ENCODE measurements around the gene ENOPH1. TPM values are rescaled to one million over a fixed set of nuclear protein-coding genes. Genes with fewer than 3 reads are reported as not detected.

The ENOPH1 gene
- total and polyA plus RNA-seq, 2 experiments from 2014 or later, result 34.0 to 35.6 TPM

DNA sequence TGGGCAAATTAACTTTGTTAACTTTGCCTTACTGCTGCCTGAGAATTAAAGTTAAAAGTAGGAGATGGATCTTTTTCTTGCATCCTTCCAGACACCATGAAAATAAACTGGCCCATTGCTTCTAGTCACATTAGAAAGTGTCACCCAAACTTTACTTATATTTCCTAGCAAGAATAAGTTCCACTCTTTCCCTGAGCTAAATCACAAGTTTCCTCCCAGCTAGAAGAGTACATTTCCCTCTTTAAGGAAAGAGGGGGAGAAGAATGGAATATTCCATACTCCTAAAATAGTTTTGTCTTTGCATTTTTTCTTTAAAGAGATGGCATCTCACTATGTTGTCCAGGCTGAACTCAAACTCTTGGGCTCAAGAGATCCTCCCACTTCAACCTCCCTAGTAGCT is 77.6 kb downstream of the ENOPH1 start:
- no peaks in the 10 kb centered on the region for H3F3A ChIP-seq (ENCODE audit: insufficient read depth)
- H3K27me3 ChIP-seq (replicated peaks; ENCODE audit: insufficient read depth), result peaks cover 22% of the 10 kb centered on the region; the same call in 1 of the 2 replicates
- no peak overlapping the region for H3K4me3 ChIP-seq
- H3K9me2 ChIP-seq (ENCODE audit: insufficient read depth), result no peaks in the 10 kb centered on the region
- H4K20me1 ChIP-seq (ENCODE audit: insufficient read depth), result no peaks in the 10 kb centered on the region; the same call in 1 of the 2 replicates
- H3K36me3 ChIP-seq (ENCODE audit: low read depth), result no peaks in the 10 kb centered on the region
- DNase-seq, result no peak
- H2AFZ ChIP-seq, result no peak overlapping the region
- no peak overlapping the region for H3K27ac ChIP-seq
- no peak for TF ChIP-seq EZH2 (IDR thresholded peaks at IDR 0.05; ENCODE audit: insufficient read depth, poor library complexity, severe bottlenecking)
- TF ChIP-seq EZH2phosphoT487 (IDR thresholded peaks at IDR 0.05; ENCODE audit: insufficient read depth, low read depth), result no peak
- in situ Hi-C loops (cut with MboI), result no loop called here
- no peaks in the 10 kb centered on the region for H3K4me1 ChIP-seq (ENCODE audit: insufficient read depth)
- H3K4me2 ChIP-seq (ENCODE audit: unreplicated experiment), result no peak overlapping the region
- H3K9ac ChIP-seq, result no peak overlapping the region
- H3K9me3 ChIP-seq (ENCODE audit: low read depth), result no peaks in the 10 kb centered on the region
- H3K79me2 ChIP-seq (ENCODE audit: insufficient read depth), result no peaks in the 10 kb centered on the region

DNA sequence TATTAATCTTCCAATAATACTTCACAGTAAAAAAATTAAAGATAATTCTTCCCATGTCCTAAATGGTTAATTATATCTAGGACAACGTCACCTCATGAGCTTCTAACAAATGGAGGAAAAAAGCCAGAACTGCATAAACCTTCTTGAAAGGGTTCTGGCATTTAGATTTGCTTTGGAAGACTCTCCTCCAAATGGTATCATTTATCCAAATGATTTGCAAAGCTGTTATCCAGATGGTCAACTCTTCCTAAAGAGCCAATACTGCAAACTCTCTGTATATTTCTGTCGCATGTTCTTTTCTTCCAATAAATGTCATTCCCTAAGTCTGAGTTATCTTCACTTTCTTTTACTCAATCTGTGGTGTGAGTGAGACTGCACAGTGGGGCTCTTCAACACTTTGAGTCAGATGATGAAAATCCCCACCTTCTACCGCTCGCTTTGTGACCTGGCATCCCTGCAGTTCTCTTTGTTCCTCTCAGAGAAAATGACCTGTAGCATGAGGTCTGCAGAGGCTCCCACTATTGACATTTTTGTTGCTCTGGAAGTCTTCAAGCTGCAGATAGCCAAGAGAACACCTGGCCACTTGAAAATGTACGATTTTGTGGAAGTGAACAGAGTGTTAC is 78.5 kb downstream of the ENOPH1 start:
- Histone ChIP-seq H3K27ac (no peak overlapping the region), H4K20me1 (ENCODE audit: insufficient read depth) (no peaks in the 10 kb centered on the region; the same call in 1 of the 2 replicates), H3K79me2 (ENCODE audit: insufficient read depth) (no peaks in the 10 kb centered on the region), H2AFZ (no peak overlapping the region), H3K36me3 (ENCODE audit: low read depth) (no peaks in the 10 kb centered on the region), H3K4me1 (ENCODE audit: insufficient read depth) (no peaks in the 10 kb centered on the region), H3K9me2 (ENCODE audit: insufficient read depth) (no peaks in the 10 kb centered on the region), H3K9me3 (ENCODE audit: low read depth) (no peaks in the 10 kb centered on the region), H3K9ac (no peak overlapping the region), H3K4me2 (ENCODE audit: unreplicated experiment) (no peak overlapping the region), H3K27me3 (replicated peaks; ENCODE audit: insufficient read depth) (peaks cover 22% of the 10 kb centered on the region; the same call in 1 of the 2 replicates), H3F3A (ENCODE audit: insufficient read depth) (no peaks in the 10 kb centered on the region), H3K4me3 (no peak overlapping the region)
- in situ Hi-C loops (cut with MboI), result no loop called here
- TF ChIP-seq EZH2phosphoT487 (IDR thresholded peaks at IDR 0.05; ENCODE audit: insufficient read depth, low read depth), result no peak
- TF ChIP-seq EZH2 (IDR thresholded peaks at IDR 0.05; ENCODE audit: insufficient read depth, poor library complexity, severe bottlenecking), result no peak
- WGBS, 2 experiments (ENCODE audit: low coverage in 1 of 2, low lambda C conversion rate in 2 of 2, missing lambda C conversion rate in 2 of 2), result 33 to 37% methylated on average over 5 of the region's 5 CpGs
- no peak for DNase-seq

DNA sequence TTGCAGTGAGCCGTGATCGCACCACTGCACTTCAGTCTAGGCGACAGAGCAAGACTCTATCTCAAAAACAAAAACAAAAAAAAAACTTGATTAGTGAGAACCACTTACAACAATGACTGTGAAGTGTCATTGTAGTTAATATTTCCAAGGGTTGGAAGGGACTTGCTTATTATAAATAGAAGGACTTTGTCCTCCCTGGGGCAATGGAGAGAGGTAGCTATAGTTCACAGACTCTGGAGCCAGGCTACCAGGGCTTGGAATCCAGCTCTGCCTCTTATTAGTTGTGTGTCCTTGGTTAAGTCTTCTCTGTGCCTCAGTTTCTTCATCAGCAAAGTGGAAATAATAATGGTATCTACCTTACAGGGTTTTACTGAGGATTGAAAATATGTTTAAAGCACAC is 79.8 kb downstream of the ENOPH1 start:
- Histone ChIP-seq H3F3A (ENCODE audit: insufficient read depth) (no peaks in the 10 kb centered on the region), H3K4me1 (ENCODE audit: insufficient read depth) (no peaks in the 10 kb centered on the region), H3K36me3 (ENCODE audit: low read depth) (no peaks in the 10 kb centered on the region), H3K4me2 (ENCODE audit: unreplicated experiment) (no peak overlapping the region), H3K9me2 (ENCODE audit: insufficient read depth) (no peaks in the 10 kb centered on the region), H3K9me3 (ENCODE audit: low read depth) (no peaks in the 10 kb centered on the region), H3K9ac (no peak overlapping the region), H3K27me3 (replicated peaks; ENCODE audit: insufficient read depth) (peaks cover 22% of the 10 kb centered on the region; the same call in 1 of the 2 replicates), H3K27ac (no peak overlapping the region), H3K4me3 (no peak overlapping the region), H4K20me1 (ENCODE audit: insufficient read depth) (no peaks in the 10 kb centered on the region; the same call in 1 of the 2 replicates), H3K79me2 (ENCODE audit: insufficient read depth) (no peaks in the 10 kb centered on the region), H2AFZ (no peak overlapping the region)
- in situ Hi-C loops (cut with MboI), result no loop called here
- WGBS, 2 experiments (ENCODE audit: low coverage in 1 of 2, low lambda C conversion rate in 2 of 2, missing lambda C conversion rate in 2 of 2), result 92 to 96% methylated on average over 3 of the region's 3 CpGs
- DNase-seq, result no peak
- TF ChIP-seq EZH2 (IDR thresholded peaks at IDR 0.05; ENCODE audit: insufficient read depth, poor library complexity, severe bottlenecking) (no peak), EZH2phosphoT487 (IDR thresholded peaks at IDR 0.05; ENCODE audit: insufficient read depth, low read depth) (no peak)

Small RNA genes lying within 50 kb of the gene (small RNA-seq; reads per million reads assigned to genes)
- gene RF00150 (ENCODE audit: low read depth, low replicate concordance), result not detected

Other genes with a start within 250 kb of the ENOPH1 start
- 19.5 and 31.2 TPM in 2 replicates for gene HNRNPD, start 56.6 kb upstream of the ENOPH1 start, total RNA-seq (2014; rRNA removed; shearing (Covaris generic))
- 115 and 118 TPM in 2 replicates for gene HNRNPD, start 56.6 kb upstream of the ENOPH1 start, polyA plus RNA-seq (2016; fragmentation: Nextera tagmentation; extraction: Ambion mirVana)
- 150 and 163 TPM in 2 replicates for gene HNRNPDL, start 128 bp upstream of the ENOPH1 start, total RNA-seq (2014; rRNA removed; shearing (Covaris generic))
- gene HNRNPDL, start 128 bp upstream of the ENOPH1 start, polyA plus RNA-seq (2016; fragmentation: Nextera tagmentation; extraction: Ambion mirVana), result 130 and 132 TPM in 2 replicates
- under 0.01 and 0.22 TPM in 2 replicates for gene TMEM150C, start 131.4 kb downstream of the ENOPH1 start, total RNA-seq (2014; rRNA removed; shearing (Covaris generic))
- gene TMEM150C, start 131.4 kb downstream of the ENOPH1 start, polyA plus RNA-seq (2016; fragmentation: Nextera tagmentation; extraction: Ambion mirVana), result 0.44 and 0.84 TPM in 2 replicates